IPS-20b (cell line): Measurements from ENCODE around the gene SLFN11.
"Not testable (repeated sequence)": the region's sequence is repeated elsewhere in the genome, so short reads cannot be mapped to it uniquely, and the experiment has no call there.

Experiments
- H3K27ac ChIP-seq: one replicate; pipeline ENCODE4 v1.5.1; 2013; ENCODE audit warnings: low read length
- H3K27me3 ChIP-seq: 2 replicates; pipeline ENCODE4 v1.6.1; 2013; ENCODE audit warnings: mild to moderate bottlenecking, low read length, inconsistent platforms; ENCODE audit not compliant: insufficient read depth
- H3K36me3 ChIP-seq: 2 replicates; pipeline ENCODE4 v1.6.1; 2013; ENCODE audit warnings: low read depth, mild to moderate bottlenecking, inconsistent platforms, low read length, moderate library complexity; ENCODE audit not compliant: insufficient read depth
- H3K4me1 ChIP-seq: 2 replicates; pipeline ENCODE4 v1.6.1; 2013; ENCODE audit warnings: mild to moderate bottlenecking, control low read depth, inconsistent platforms, low read length, moderate library complexity; ENCODE audit not compliant: insufficient read depth
- H3K4me3 ChIP-seq: 2 replicates; pipeline ENCODE4 v1.5.1; 2013; ENCODE audit warnings: mild to moderate bottlenecking, low read length, inconsistent platforms
- H3K9ac ChIP-seq: 2 replicates; pipeline ENCODE4 v1.6.1; 2013; ENCODE audit warnings: low read depth, mild to moderate bottlenecking, inconsistent platforms, low read length, moderate library complexity
- H3K9me3 ChIP-seq: 2 replicates; pipeline ENCODE4 v1.6.1; 2013; ENCODE audit warnings: mild to moderate bottlenecking, low read depth, low read length, inconsistent platforms; ENCODE audit not compliant: insufficient read depth

The SLFN11 gene

GRCh38 chr17:35350493-35350892, 22.9 kb downstream of the SLFN11 start:
- Histone ChIP-seq H3K4me1 (0 out of 2 replicates have a peak, but pooled peaks cover 4% of the 10 kb centered on the region), H3K27me3 (peaks cover 28% of the 10 kb centered on the region), H3K27ac (no peak overlapping the region), H3K4me3 (no peak overlapping the region), H3K9me3 (no peaks in the 10 kb centered on the region), H3K36me3 (no peaks in the 10 kb centered on the region), H3K9ac (no peak overlapping the region)

- H3K9me3 ChIP-seq = peaks cover 3% of the 10 kb centered on the region; the same call in 1 of the 2 replicates
- peaks cover 59% of the 10 kb centered on the region for H3K27me3 ChIP-seq
- no peaks in the 10 kb centered on the region for H3K36me3 ChIP-seq
- H3K4me1 ChIP-seq = peaks cover 4% of the 10 kb centered on the region; the same call in 1 of the 2 replicates
- peak overlapping the region; percentile 74 for H3K4me3 ChIP-seq
- peak overlapping the region; percentile 41; the same call in 1 of the 2 replicates for H3K9ac ChIP-seq
- H3K27ac ChIP-seq = no peak overlapping the region
These were observed 27.3 kb downstream of the SLFN11 start for GRCh38 chr17:35345926-35346771.

DNA sequence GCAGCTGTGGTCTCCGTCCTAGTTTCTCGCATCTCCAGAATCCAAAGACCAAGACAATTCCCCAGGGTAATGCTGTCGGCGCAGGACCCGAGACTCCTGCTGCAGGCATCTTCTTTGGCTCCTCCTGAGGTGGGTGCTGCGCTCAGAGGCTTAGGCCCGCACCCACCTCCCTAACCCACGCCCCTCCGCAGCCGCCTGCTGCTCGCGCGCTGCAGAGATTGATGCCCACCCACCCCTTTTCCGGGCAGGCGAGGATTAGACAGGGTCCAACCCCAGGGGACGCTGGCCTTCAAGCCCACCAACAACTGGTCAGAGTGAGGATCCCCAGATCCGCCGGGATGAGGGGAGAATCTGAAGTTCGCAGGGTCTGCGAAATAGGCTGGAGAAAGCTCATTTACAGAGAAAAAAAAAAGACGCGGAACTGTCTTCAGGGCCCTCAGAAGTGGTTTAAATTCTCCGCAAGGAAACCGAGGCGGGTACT, 27.9 kb downstream of the SLFN11 start:
- H3K9ac ChIP-seq = peak overlapping the region; percentile 41; the same call in 1 of the 2 replicates
- peak overlapping the region; percentile 74; the same call in 1 of the 2 replicates for H3K4me3 ChIP-seq
- no peak overlapping the region for H3K27ac ChIP-seq
- peaks cover 3% of the 10 kb centered on the region; the same call in 1 of the 2 replicates for H3K9me3 ChIP-seq
- H3K27me3 ChIP-seq = peaks cover 59% of the 10 kb centered on the region
- H3K36me3 ChIP-seq = no peaks in the 10 kb centered on the region
- H3K4me1 ChIP-seq = no peaks in the 10 kb centered on the region; the same call in 1 of the 2 replicates

- no peaks in the 10 kb centered on the region; the same call in 1 of the 2 replicates for H3K4me1 ChIP-seq
- H3K27me3 ChIP-seq = peaks cover 59% of the 10 kb centered on the region
- H3K4me3 ChIP-seq = no peak overlapping the region
- H3K9ac ChIP-seq = no peak overlapping the region
- H3K9me3 ChIP-seq = peaks cover 3% of the 10 kb centered on the region; the same call in 1 of the 2 replicates
- no peak overlapping the region for H3K27ac ChIP-seq
- no peaks in the 10 kb centered on the region for H3K36me3 ChIP-seq
These were observed 29.2 kb downstream of the SLFN11 start for GRCh38 chr17:35344262-35344661.

DNA sequence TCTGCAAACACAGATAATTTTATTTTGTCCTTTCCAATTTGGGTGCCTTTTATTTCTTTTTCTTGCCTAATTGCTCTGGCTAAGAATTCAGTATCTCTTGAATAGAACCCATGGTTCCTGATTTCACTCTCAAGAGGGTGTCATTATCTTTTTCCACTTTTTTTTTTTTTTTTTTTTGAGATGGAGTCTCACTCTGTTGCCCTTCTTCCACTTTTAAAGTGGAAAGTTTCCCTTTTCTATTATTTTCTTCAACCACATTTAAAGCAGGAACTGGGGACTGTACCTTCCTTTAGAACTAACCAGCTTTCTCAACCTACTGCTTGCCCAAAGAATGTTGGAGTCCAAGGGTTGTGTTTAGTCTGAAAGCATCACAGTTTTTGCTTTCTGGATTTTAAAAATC, 31.1 kb downstream of the SLFN11 start:
- Histone ChIP-seq H3K27ac (no peak overlapping the region), H3K4me3 (no peak overlapping the region), H3K36me3 (no peaks in the 10 kb centered on the region), H3K4me1 (no peaks in the 10 kb centered on the region; the same call in 1 of the 2 replicates), H3K27me3 (peaks cover 49% of the 10 kb centered on the region), H3K9me3 (peaks cover 3% of the 10 kb centered on the region; the same call in 1 of the 2 replicates), H3K9ac (no peak overlapping the region)

- no peaks in the 10 kb centered on the region; the same call in 1 of the 2 replicates for H3K4me1 ChIP-seq
- no peak overlapping the region for H3K27ac ChIP-seq
- no peak overlapping the region for H3K4me3 ChIP-seq
- H3K27me3 ChIP-seq = peaks cover 41% of the 10 kb centered on the region
- no peaks in the 10 kb centered on the region for H3K36me3 ChIP-seq
- peaks cover 3% of the 10 kb centered on the region; the same call in 1 of the 2 replicates for H3K9me3 ChIP-seq
- H3K9ac ChIP-seq = no peak overlapping the region
These were observed 31.9 kb downstream of the SLFN11 start for GRCh38 chr17:35341411-35341992.

DNA sequence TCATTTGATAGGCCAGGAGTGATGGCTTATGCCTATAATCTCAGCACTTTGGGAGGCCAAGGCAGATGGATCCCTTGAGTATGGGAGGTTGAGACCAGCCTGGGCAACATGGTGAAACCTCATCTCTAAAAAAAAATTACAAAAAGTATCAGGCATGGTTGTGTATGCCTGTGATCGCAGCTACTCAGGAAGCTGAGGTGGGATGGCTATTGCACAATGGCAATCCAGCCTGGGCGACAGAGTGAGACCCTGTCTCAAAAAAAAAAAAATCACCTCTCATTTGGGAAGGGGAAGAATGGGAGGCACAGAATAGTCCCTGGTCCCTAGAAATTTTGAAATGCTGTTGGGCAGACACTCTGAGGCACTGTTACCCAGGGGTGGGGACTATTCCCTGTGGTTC, 35.2 kb downstream of the SLFN11 start:
- Histone ChIP-seq H3K36me3 (no peaks in the 10 kb centered on the region), H3K27ac (no peak overlapping the region), H3K9ac (no peak overlapping the region), H3K27me3 (peaks cover 10% of the 10 kb centered on the region; the same call in 1 of the 2 replicates), H3K4me1 (no peaks in the 10 kb centered on the region), H3K4me3 (no peak overlapping the region), H3K9me3 (peaks cover 3% of the 10 kb centered on the region; the same call in 1 of the 2 replicates)

DNA sequence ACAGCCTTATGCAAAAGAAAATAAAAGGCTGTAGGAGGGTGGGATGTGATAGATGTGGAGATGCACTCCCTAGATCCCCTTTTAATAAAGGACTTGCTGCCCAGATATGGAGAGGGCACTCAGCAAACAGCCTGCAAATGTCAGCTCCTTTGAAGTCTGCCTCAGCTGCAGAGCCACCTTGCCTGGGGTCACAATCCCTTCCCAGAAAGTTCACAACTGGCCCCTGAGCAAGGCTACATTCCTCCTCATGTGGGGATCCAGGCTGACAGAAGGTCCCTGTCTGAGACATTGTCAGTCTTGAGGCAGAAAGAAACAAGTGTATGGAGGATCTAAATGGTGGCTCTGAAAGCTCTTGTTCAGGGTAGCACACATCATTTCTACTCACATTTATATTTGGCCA, 36.1 kb downstream of the SLFN11 start:
- H3K9ac ChIP-seq = no peak overlapping the region
- peaks cover under 1% of the 10 kb centered on the region; the same call in 1 of the 2 replicates for H3K27me3 ChIP-seq
- H3K27ac ChIP-seq = no peak overlapping the region
- no peaks in the 10 kb centered on the region for H3K36me3 ChIP-seq
- H3K9me3 ChIP-seq = peaks cover 3% of the 10 kb centered on the region; the same call in 1 of the 2 replicates
- H3K4me1 ChIP-seq = no peaks in the 10 kb centered on the region
- H3K4me3 ChIP-seq = no peak overlapping the region

- H3K9me3 ChIP-seq, H3K4me1 ChIP-seq, H3K27me3 ChIP-seq: not testable (repeated sequence)
These were observed 39.8 kb downstream of the SLFN11 start for GRCh38 chr17:35333578-35333977.

GRCh38 chr17:35322749-35323148, 50.7 kb downstream of the SLFN11 start:
- no peak overlapping the region for H3K4me3 ChIP-seq
- no peak overlapping the region for H3K9ac ChIP-seq
- no peaks in the 10 kb centered on the region for H3K4me1 ChIP-seq
- no peak overlapping the region for H3K27ac ChIP-seq
- H3K9me3 ChIP-seq = peaks cover 22% of the 10 kb centered on the region
- H3K36me3 ChIP-seq = no peaks in the 10 kb centered on the region
- no peaks in the 10 kb centered on the region for H3K27me3 ChIP-seq

More at GRCh38 chr17:35333578-35333977, 39.8 kb downstream of the SLFN11 start:
- H3K4me3 ChIP-seq, H3K36me3 ChIP-seq, H3K9ac ChIP-seq, H3K27ac ChIP-seq: not testable (repeated sequence)

GRCh38 chr17:35315971-35316370, 57.5 kb downstream of the SLFN11 start:
- Histone ChIP-seq H3K36me3 (no peaks in the 10 kb centered on the region), H3K4me1 (peaks cover 3% of the 10 kb centered on the region), H3K9ac (no peak overlapping the region), H3K27ac (no peak overlapping the region), H3K27me3 (peaks cover 17% of the 10 kb centered on the region; the same call in 1 of the 2 replicates), H3K9me3 (no peaks in the 10 kb centered on the region), H3K4me3 (no peak overlapping the region)
